GM10248 (cell line): Measurements from ENCODE around the gene CALR3.

Source experiments
- CTCF ChIA-PET: fragments of 300-600 bp; sonication (Branson Sonifier 250); formaldehyde crosslinking; extraction: SDS; loops from one replicate; lab custom pipeline; 2021; ENCODE audit warnings: antibody characterized with exemption; lab: Yijun Ruan, JAX
- POLR2A ChIA-PET: fragments of 350-650 bp; sonication (Branson Sonifier 250); formaldehyde crosslinking; extraction: SDS; loops from one replicate; lab custom pipeline; 2020; ENCODE audit warnings: antibody characterized with exemption; lab: Yijun Ruan, JAX
- DNase-seq: peaks from one replicate; pipeline ENCODE4 v3.0.0; 2012; ENCODE audit errors: extremely low spot score
- TF ChIP-seq, protein P1 (sequence below): IDR thresholded peaks from 2 replicates; pipeline ENCODE4 v1.5.1; 2012; ENCODE audit warnings: mild to moderate bottlenecking, low read depth; ENCODE audit errors: extremely low read depth, missing control alignments, control extremely low read depth

The CALR3 gene

DNA sequence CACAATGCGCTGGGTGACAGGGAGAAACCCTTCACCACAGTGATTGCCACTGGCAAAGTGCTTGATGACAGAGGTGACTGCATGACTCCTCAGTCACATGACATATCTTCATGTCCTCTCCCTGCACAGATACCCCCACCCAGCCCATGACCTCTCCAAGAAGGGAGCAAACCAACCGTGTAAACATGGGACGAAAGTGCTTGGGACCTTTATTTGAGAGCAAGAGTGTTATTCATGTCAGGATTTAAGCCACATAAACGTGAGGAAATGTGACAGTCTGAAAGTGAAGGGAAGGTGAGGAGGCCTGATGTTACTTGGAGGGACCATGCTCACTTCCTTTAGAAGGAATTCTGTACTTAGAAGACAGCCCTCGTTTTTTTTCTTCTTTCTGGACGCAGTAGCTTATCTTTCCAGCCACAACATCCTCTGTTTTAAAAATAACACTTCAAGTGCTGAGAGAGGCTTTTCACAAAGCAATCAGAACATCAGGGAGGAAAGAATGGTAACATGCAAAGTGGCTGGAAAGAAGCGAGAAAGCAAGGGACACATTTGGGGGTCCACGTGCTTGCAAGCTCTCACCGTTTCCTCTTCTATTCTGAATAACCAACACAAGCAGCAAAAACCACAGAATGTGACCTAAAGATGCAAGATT lies 59.8 kb downstream of the CALR3 start:
- ChIA-PET POLR2A (no interaction called here), CTCF (interaction anchor here (1.3 to 1.8 kb wide), 2 partner anchors 12 to 18 kb away, joined by 5 to 6 read pairs; no protein-coding TSS in a partner anchor)
- no peak for DNase-seq

DNA sequence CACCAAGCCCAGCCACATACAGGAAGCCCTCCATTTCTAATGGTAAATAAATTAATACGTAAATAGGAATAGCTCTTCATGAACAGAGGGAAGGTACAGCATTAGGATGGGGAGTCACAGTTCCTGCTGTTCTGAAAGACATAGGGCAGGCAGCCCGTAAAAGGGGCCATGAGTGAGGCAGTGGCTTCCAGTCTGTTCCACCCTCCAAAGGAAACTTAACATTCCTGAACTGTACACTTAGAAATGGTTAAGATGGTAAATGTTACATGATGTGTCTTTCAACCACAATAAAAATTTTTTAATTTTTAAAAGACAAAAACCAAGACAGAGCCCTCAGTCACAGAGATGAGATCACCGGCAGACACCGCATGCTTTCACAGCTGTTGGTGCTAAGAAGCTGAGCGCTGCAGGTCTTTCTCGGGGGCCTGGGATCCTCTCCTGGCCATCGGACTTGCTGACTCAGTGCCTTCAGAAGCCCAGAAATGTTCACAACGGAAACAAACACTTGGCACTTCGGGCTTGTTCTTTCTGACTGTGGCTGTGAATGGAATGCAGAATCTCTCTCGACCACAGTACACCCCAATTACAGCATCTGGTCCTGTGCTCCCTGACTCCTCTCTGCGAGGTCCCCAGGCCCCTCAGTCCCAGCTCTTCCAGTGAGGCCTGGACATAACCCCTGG lies 60.6 kb downstream of the CALR3 start:
- no peak for DNase-seq
- POLR2A ChIA-PET, result no interaction called here
- TF ChIP-seq, protein P1, sequence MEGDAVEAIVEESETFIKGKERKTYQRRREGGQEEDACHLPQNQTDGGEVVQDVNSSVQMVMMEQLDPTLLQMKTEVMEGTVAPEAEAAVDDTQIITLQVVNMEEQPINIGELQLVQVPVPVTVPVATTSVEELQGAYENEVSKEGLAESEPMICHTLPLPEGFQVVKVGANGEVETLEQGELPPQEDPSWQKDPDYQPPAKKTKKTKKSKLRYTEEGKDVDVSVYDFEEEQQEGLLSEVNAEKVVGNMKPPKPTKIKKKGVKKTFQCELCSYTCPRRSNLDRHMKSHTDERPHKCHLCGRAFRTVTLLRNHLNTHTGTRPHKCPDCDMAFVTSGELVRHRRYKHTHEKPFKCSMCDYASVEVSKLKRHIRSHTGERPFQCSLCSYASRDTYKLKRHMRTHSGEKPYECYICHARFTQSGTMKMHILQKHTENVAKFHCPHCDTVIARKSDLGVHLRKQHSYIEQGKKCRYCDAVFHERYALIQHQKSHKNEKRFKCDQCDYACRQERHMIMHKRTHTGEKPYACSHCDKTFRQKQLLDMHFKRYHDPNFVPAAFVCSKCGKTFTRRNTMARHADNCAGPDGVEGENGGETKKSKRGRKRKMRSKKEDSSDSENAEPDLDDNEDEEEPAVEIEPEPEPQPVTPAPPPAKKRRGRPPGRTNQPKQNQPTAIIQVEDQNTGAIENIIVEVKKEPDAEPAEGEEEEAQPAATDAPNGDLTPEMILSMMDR, result no peak
- CTCF ChIA-PET, result interaction anchor here (1.8 kb wide), 1 partner anchor 12 kb away, joined by 6 read pairs; no protein-coding TSS in a partner anchor

More for the DNA sequence above, 59.8 kb downstream of the CALR3 start:
- TF ChIP-seq, protein P1, result no peak

- ChIA-PET POLR2A (no interaction called here), CTCF (no interaction called here)
- TF ChIP-seq, protein P1, result no peak
- no peak for DNase-seq
Measured at GRCh38 chr19:16433986-16434385, 62.0 kb downstream of the CALR3 start.

DNA sequence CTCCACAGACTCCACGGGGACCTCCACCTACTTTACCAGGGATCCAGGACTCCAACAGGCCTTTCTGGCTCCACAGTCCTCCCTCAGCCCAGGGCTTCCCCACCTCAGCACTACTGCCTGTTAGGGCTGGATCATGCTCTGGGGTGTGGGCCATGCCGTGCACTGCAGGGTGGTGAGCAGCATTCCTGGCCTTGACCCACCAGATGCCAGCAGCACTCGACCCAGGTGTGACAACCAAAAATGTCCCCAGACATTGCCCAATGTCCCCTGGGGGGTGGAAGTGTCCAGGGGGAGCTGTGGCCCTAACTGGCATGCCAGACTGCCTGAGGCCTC lies 66.2 kb downstream of the CALR3 start:
- no peak for DNase-seq
- TF ChIP-seq, protein P1, result no peak
- ChIA-PET CTCF (interaction anchor here (1.3 kb wide), 1 partner anchor 47 kb away, joined by 3 read pairs; no protein-coding TSS in a partner anchor), POLR2A (no interaction called here)

GRCh38 chr19:16429066-16429758 lies 66.8 kb downstream of the CALR3 start:
- ChIA-PET POLR2A (no interaction called here), CTCF (interaction anchor here (1.1 to 1.3 kb wide), 2 partner anchors 11 to 46 kb away, joined by 3 read pairs; no protein-coding TSS in a partner anchor)
- TF ChIP-seq, protein P1, result no peak
- DNase-seq, result no peak
